OCI-LY7 (cell line): ENCODE results near the gene TNS3.

ENCODE experiments used
- EZH2phosphoT487 ChIP-seq: fragments of 200-600 bp; sonication (generic); IDR thresholded peaks from 2 replicates; pipeline ENCODE4 v1.6.1; 2018; ENCODE audit warnings: low read depth, borderline replicate concordance, mild to moderate bottlenecking, mixed run types, antibody characterized with exemption, low read length, moderate library complexity, mixed read lengths
- TF ChIP-seq, protein P1 (sequence below): fragments of 200-600 bp; sonication (generic); conservative IDR thresholded peaks from 2 replicates; pipeline ENCODE4 v1.5.1; 2014; ENCODE audit warnings: mild to moderate bottlenecking, antibody characterized with exemption, low read length, moderate library complexity, mixed read lengths

DNA sequence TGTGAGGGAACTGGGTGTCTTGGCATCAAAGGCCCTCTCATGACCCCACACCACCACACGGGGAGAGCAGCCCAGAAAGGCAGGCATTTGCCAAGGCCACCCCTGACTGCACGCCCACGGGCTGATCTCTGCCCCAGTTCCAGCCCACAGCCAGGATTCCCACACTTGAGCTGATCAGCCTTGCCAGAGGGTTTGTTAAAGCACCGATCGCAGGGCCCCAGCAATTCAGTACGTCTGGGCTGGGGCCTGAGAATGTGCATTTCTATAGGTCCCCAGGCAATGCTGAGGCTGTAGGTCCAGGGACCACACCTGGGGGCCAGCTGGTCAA, 103.9 kb downstream of the TNS3 start:
- TF ChIP-seq, protein P1, sequence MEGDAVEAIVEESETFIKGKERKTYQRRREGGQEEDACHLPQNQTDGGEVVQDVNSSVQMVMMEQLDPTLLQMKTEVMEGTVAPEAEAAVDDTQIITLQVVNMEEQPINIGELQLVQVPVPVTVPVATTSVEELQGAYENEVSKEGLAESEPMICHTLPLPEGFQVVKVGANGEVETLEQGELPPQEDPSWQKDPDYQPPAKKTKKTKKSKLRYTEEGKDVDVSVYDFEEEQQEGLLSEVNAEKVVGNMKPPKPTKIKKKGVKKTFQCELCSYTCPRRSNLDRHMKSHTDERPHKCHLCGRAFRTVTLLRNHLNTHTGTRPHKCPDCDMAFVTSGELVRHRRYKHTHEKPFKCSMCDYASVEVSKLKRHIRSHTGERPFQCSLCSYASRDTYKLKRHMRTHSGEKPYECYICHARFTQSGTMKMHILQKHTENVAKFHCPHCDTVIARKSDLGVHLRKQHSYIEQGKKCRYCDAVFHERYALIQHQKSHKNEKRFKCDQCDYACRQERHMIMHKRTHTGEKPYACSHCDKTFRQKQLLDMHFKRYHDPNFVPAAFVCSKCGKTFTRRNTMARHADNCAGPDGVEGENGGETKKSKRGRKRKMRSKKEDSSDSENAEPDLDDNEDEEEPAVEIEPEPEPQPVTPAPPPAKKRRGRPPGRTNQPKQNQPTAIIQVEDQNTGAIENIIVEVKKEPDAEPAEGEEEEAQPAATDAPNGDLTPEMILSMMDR, result no peak
- no peak for TF ChIP-seq EZH2phosphoT487
